GM18951 (cell line): ENCODE results near the gene C14orf132.

ENCODE experiments used
- POLR2A ChIP-seq: IDR thresholded peaks from 4 replicates; pipeline ENCODE4 v1.6.1; 2011; ENCODE audit warnings: mild to moderate bottlenecking; ENCODE audit not compliant: insufficient read length, insufficient read depth; ENCODE audit errors: extremely low read depth
- in situ Hi-C: fragments of 300-500 bp; cut with MboI; formaldehyde crosslinking; loops from one replicate; pipeline ENCODE4 v1.12.0; 2022; ENCODE audit warnings: low sequenced_read_pairs, mixed read lengths, inconsistent platforms; ENCODE audit not compliant: unreplicated experiment

Gene C14orf132

DNA sequence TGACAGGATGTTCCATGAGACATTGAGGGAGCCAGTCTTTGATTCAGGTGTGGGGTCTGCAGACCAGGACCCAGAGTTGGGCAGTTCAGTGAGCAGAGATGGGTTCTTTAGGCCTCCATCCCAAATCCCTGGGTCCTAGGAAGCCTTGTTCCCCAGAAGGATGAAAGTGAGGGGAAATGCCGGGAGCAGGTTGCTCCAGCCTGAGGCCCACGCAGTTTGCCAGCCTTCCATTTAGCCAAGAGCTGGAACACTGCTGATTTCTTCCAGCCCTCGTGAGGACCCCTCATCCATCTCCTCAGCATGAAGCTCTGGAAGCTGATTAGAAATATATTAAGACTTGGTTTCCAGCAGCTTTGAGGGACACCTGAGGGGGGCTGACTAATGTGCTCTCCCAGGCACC is 12.1 kb downstream of the C14orf132 start:
- in situ Hi-C loops, result no loop called here

DNA sequence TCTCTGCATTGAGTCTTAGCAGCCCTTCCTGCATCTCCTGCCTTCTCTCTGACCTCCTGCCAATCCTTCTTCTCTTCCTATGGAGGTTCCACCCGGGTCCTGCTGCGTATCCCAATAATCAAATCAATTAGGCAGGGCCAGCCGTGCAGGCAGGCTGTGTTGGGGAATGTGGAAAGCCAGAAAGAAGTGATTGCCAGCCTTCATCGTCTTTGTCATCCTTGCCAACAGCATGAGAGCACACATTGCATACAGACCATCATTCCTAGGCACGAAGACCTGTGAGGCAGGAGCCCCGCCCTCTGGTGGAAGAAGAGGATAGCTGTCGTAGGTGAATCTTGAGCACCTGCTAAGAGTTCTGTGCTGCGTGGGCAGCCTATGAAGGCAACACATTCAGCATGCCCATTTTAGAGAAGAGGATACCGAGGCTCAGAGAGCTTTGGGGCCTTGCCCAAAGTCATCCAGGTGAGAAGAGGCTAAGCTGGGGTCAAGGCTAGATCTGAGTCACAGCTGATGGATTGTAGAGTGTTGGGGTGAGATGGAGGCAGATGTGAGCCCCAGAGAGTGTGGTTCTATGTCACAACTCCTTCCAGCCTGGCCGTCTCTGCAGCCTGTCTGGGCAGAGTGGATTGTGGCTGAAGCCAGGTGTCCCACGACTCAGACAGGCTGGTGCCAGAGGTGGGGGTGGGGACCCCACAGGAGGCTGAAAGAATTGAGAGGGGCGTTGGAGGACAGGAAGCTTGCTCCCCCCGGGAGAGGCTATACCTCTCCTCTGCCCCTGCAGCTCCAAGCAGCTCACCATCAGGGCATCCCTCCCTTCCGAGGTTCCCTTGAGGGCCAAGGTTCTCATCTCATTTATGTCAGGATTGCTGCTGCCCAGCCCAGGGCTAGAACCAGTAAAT is 12.7 kb downstream of the C14orf132 start:
- in situ Hi-C loops, result no loop called here
- no peak for TF ChIP-seq POLR2A

More for the DNA sequence above, 12.1 kb downstream of the C14orf132 start:
- no peak for TF ChIP-seq POLR2A

DNA sequence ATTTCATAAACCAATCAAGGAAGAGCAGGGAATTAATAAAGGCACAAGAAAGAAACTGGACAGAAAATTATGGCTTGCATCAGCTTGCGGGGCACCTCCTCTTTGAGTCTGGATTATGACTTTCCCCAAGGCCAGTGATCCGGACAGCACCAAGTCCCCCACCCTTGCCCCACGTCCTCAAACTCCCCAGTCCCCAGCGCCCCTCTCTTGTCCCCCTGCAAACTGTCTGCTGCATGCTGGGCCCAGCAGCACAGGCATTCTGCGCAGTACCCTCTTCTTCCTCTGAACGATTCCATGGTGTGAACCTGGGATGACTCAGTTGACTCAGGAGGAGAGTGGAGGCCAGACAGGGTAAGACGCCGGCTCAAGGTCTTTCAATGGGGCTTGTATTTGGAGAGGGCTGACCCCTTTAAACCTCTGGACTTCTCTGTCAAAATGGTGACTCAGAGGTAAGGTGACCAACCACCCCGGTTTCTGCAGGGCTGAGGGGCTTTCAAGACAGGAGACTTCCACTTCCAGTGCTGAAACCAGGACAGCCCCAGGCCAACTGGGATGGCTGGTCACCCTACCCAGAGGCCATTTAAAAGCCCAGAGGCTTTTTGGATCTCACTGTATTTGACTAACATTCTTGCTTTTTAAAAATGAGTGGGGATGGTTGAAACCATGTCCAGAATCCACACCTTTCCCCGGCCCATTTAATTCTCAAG is 13.5 kb downstream of the C14orf132 start:
- in situ Hi-C loops, result no loop called here

DNA sequence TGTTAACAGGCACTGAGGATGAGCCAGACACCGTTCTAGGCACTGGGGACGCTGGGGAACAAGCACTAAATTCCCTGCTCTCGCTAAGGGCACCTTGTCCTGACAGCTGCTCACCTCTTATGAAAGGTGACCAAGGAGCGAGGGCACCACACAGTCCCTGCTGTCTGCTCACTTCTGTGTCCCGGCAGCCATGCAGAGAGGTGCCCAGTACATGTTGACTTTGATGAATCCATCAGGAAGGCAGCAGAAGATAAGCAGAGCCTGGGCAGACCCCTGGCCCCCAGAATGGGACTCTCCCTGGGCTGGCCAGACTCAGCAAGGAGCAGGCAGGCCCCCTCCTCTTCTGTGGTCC is 14.1 kb downstream of the C14orf132 start:
- TF ChIP-seq POLR2A, result no peak
- in situ Hi-C loops, result no loop called here

More for the DNA sequence above, 13.5 kb downstream of the C14orf132 start:
- no peak for TF ChIP-seq POLR2A

DNA sequence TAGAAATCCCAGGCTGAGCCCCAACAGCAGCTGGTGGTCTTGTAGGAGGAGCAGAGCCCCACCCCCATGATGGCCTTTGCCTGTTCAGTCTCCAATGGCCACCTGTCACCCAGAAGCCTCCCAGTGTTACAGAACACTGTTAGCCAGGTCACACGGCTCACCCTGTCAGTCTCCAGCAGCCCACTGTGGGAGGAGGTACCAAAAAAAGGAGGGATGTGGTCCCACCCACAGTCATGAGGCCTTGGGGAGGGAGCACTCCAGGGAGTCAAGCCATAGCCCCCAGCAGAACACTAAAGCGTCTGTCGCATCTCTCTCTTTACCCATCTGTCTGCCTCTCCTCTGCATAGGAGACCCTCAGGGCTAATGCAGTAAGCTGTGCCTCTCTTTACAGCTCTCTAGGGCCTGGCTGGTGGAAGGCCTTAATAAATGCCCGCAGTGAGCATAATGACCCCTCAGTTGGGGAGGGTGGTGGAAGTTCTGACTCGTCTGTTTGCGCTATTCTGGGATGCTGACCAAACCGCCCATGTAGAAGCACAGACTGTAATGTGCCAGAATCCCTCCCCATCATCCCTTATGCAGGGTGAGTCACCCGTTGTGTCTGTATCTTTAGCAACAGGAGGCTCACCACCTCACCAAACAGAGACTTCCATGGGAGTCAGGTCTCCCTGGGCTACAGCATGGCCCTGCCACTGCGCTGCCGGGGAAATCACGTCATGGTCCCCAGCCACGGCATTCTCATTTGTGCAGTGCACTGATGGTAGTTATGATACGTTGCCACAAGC is 14.6 kb downstream of the C14orf132 start:
- in situ Hi-C loops, result no loop called here
- no peak for TF ChIP-seq POLR2A

DNA sequence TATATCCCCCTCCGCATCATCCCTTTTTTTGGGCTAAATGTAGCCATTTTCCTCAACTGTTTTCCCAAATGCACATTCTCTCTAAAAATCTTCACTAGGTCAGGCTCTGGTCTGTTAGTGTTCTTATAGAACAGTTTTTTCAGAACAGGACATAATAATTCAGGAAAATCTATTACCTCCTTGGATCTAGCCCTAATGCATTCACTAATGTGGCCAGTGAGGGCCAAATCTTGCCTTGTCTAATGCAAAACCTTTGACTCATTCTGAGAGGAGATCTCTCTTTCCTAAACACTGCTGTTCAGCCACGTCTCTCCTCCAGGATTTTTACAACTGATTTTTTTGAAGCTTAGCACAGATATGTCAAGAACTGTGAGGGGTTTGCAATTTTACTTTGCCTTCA is 15.5 kb downstream of the C14orf132 start:
- no peak for TF ChIP-seq POLR2A
- in situ Hi-C loops, result no loop called here

- in situ Hi-C loops, result no loop called here
- TF ChIP-seq POLR2A, result no peak
These were observed 16.0 kb downstream of the C14orf132 start for GRCh38 chr14:96055065-96055752.

GRCh38 chr14:96055753-96056508 is 16.8 kb downstream of the C14orf132 start:
- TF ChIP-seq POLR2A, result no peak
- in situ Hi-C loops, result no loop called here

GRCh38 chr14:96056509-96057422 is 17.6 kb downstream of the C14orf132 start:
- in situ Hi-C loops, result no loop called here
- no peak for TF ChIP-seq POLR2A

DNA sequence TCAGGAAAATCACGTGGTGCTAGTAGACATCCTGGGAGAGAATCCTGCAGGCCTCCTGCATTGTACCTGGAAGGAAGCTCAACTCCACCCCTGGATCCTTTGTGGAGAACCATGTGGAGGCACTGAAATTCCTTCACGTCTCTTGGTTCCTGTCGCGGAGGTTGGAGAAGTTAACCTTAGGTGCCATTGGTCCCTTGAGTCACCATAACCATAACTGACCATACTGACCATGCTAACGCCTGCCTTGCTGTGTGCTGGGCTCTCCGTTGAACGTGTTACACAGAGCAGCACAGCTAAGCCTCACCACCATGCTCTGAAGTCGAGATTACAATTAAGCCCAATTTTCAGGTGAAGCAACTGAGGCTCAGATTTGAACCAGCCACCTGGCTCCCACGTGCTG is 18.6 kb downstream of the C14orf132 start:
- in situ Hi-C loops, result no loop called here
- no peak for TF ChIP-seq POLR2A

- in situ Hi-C loops, result no loop called here
- TF ChIP-seq POLR2A, result no peak
These were observed 19.5 kb downstream of the C14orf132 start for GRCh38 chr14:96058576-96059200.
